A673 (cell line): ENCODE measurements around the gene FUNDC2. TPM values are rescaled to one million over a fixed set of nuclear protein-coding genes. Genes with fewer than 3 reads are reported as not detected.
A peak's percentile ranks its signal among the peaks of the same experiment; 100 is the strongest.

Experiments used
- BruUV-seq: library from RNA; stranded (reverse); fragments of 400-500 nt; replicated peaks from 2 replicates; lab custom pipeline; 2021; lab: Mats Ljungman, UMichigan
- CTCF ChIA-PET: fragments of 300-600 bp; sonication (Branson Sonifier 250); formaldehyde crosslinking; loops from one replicate; lab custom pipeline; 2022; ENCODE audit warnings: antibody characterized with exemption; lab: Charles Lee
- POLR2A ChIA-PET: fragments of 300-600 bp; sonication (Branson Sonifier 250); formaldehyde crosslinking; loops from one replicate; lab custom pipeline; 2022; ENCODE audit warnings: antibody characterized with exemption; ENCODE audit not compliant: low non-redundant PET; lab: Charles Lee
- DNase-seq: peaks from one replicate; pipeline ENCODE4 v3.0.0-alpha.2; 2015; ENCODE audit warnings: low spot score
- H3K27ac ChIP-seq: fragments of 200-600 bp; sonication (generic); 2 replicates; pipeline ENCODE4 v1.5.1; 2016; ENCODE audit warnings: mixed run types, low read depth, mild to moderate bottlenecking, mixed read lengths, antibody characterized with exemption, low read length; ENCODE audit not compliant: poor library complexity, severe bottlenecking
- H3K27me3 ChIP-seq: fragments of 200-600 bp; sonication (generic); replicated peaks from 2 replicates; pipeline ENCODE4 v1.6.1; 2017; ENCODE audit warnings: mixed run types, low read depth, mild to moderate bottlenecking, mixed read lengths, antibody characterized with exemption, low read length; ENCODE audit not compliant: insufficient read depth, poor library complexity
- H3K36me3 ChIP-seq: fragments of 200-600 bp; sonication (generic); 2 replicates; pipeline ENCODE4 v1.6.1; 2016; ENCODE audit warnings: mixed run types, mild to moderate bottlenecking, mixed read lengths, antibody characterized with exemption, low read length; ENCODE audit not compliant: insufficient read depth, poor library complexity, severe bottlenecking
- H3K4me1 ChIP-seq: fragments of 200-600 bp; sonication (generic); 2 replicates; pipeline ENCODE4 v1.6.1; 2017; ENCODE audit warnings: mixed run types, mild to moderate bottlenecking, mixed read lengths, antibody characterized with exemption, low read length; ENCODE audit not compliant: insufficient read depth, poor library complexity, severe bottlenecking
- H3K4me3 ChIP-seq: fragments of 200-600 bp; sonication (generic); 2 replicates; pipeline ENCODE4 v1.5.1; 2016; ENCODE audit warnings: low read depth, mixed run types, mild to moderate bottlenecking, mixed read lengths, low read length; ENCODE audit not compliant: poor library complexity, severe bottlenecking
- H3K9me3 ChIP-seq: fragments of 200-600 bp; sonication (generic); 2 replicates; pipeline ENCODE4 v1.6.1; 2016; ENCODE audit warnings: mixed run types, low read depth, mild to moderate bottlenecking, mixed read lengths, antibody characterized with exemption, low read length; ENCODE audit not compliant: poor library complexity, severe bottlenecking
- EZH2 ChIP-seq: fragments of 200-600 bp; sonication (generic); IDR thresholded peaks from 2 replicates; pipeline ENCODE4 v1.6.1; 2017; ENCODE audit warnings: borderline replicate concordance, low read depth, mild to moderate bottlenecking, mixed read lengths, antibody characterized with exemption, low read length; ENCODE audit not compliant: poor library complexity, severe bottlenecking
- intact Hi-C: fragments of 100-400 bp; cut with micrococcal nuclease; formaldehyde crosslinking; loops from one replicate; pipeline ENCODE4 v1.10.0; 2022; ENCODE audit not compliant: unreplicated experiment
- total RNA-seq: library from RNA; stranded (reverse); gene quantifications from 2 replicates; pipeline ENCODE4 v1.2.3, GENCODE V29; 2021
- TF ChIP-seq, protein P1 (sequence below): fragments of 300-800, 200-600 bp; sonication (generic); conservative IDR thresholded peaks from 2 replicates; pipeline ENCODE4 v1.5.1; 2017; ENCODE audit warnings: low read depth, mild to moderate bottlenecking, antibody characterized with exemption, low read length, moderate library complexity, mixed read lengths

The FUNDC2 gene
- total RNA-seq, 1 experiment from 2014 or later: 84.6 TPM

DNA sequence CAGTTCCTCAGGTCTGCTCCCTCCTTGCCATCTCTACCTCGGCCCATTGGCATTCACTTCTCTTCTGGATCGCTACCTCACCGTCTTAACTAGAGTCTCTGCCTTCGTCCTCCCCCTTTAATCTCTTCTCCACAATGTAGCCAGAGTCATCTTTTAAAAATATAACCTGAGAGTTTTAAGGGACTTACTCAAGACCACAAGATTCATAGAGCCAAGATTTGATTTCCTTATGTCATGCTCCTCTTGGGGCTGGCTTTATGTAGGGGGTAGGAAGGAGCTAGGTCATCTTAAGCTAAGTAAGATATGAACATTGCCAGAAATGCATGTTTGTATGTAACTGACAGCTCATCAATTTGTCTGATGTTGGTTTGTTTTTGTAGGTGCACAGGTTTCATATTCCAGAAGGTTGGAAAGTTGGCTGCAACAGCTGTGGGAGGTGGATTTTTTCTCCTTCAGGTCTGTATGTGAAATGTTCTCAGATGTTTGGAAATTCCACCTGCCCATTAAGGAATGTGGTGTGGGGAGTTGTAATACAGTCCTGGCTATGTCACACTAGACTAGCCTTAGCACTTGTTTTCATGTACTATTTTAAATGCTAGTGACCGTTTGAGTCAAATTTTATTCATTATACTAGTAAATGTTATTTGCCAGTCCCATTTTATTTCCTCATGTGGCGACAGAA, 19.6 kb downstream of the FUNDC2 start:
- BruUV-seq: no TSS peak
- TF ChIP-seq, protein P1, sequence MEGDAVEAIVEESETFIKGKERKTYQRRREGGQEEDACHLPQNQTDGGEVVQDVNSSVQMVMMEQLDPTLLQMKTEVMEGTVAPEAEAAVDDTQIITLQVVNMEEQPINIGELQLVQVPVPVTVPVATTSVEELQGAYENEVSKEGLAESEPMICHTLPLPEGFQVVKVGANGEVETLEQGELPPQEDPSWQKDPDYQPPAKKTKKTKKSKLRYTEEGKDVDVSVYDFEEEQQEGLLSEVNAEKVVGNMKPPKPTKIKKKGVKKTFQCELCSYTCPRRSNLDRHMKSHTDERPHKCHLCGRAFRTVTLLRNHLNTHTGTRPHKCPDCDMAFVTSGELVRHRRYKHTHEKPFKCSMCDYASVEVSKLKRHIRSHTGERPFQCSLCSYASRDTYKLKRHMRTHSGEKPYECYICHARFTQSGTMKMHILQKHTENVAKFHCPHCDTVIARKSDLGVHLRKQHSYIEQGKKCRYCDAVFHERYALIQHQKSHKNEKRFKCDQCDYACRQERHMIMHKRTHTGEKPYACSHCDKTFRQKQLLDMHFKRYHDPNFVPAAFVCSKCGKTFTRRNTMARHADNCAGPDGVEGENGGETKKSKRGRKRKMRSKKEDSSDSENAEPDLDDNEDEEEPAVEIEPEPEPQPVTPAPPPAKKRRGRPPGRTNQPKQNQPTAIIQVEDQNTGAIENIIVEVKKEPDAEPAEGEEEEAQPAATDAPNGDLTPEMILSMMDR: no peak
- Histone ChIP-seq H3K9me3 (no peaks in the 10 kb centered on the region), H3K27me3 (no peaks in the 10 kb centered on the region), H3K4me1 (no peaks in the 10 kb centered on the region), H3K36me3 (no peaks in the 10 kb centered on the region), H3K4me3 (no peak overlapping the region), H3K27ac (no peak overlapping the region)
- ChIA-PET POLR2A (no interaction called here), CTCF (no interaction called here)
- intact Hi-C loops: no loop called here
- no peak for DNase-seq

DNA sequence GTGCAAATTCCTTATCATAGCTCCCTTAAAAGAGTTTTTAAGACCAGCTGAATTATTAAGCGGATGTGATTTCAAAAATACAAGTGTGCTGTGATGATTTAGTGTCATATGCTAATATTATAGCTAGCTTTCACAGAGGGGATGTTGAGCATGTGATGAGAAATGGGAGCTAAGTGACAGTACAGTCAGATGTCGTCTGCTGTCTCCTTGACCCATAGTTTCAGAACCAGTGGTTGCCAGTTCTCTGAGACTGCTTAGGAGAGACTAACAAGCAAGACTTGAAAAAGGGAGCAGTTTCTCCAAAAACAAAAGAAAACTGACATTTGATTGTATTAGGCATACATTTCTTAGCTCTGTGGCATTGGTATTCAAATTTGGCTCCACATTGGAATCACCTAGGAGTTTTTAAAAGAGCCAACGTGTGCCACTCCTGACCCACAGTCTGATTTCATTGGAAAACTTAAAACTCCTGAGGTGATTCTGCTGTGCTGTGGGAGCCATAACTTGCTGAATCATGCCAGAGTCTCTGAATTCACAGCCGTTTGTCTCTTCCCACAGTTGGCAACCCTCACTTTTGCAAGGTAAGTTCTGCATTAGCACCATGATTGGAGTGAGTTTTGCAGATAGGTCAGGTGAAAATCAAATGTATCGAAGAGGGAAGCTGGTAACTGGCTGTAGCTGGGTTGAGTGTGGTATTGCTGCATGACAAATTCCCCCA, 20.3 kb downstream of the FUNDC2 start:
- H3K27me3 ChIP-seq: no peaks in the 10 kb centered on the region
- intact Hi-C loops: no loop called here
- no peak overlapping the region for H3K27ac ChIP-seq
- H3K36me3 ChIP-seq: no peaks in the 10 kb centered on the region
- no peaks in the 10 kb centered on the region for H3K9me3 ChIP-seq
- POLR2A ChIA-PET: no interaction called here
- no TSS peak for BruUV-seq
- TF ChIP-seq, protein P1: no peak
- no peak for TF ChIP-seq EZH2
- no peak for DNase-seq
- no peaks in the 10 kb centered on the region for H3K4me1 ChIP-seq
- CTCF ChIA-PET: no interaction called here
- H3K4me3 ChIP-seq: no peak overlapping the region

DNA sequence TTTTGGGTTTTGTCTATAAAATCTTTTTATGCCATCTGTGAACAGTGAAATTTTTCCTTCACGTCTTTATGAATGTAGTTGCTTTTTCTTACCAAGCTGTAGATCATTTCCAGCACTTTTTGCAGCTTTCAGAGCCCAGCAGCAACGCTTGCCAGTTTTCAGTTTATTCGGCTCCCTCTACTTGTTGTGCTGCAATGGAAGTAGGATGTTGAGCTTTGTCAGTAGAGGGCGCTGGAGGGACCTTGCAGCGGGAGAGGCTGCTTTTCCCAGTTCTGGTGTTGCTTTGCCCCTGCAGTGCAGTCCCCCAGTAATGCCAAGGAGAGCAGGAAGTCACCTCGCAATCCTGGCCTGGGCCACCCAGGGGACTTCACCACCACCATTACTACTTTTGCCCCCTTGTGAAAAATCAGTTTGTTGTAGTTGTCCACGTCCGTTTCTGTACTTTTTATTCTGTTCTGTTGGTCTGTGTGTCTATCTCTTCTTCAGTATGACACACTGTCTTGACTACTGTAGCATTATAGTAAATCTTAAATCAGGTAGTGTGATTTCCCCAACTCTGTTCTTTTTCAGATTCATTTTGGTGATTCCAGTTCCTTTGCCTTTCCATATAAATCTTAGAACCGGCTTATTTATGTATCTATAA, 22.5 kb downstream of the FUNDC2 start:
- intact Hi-C loops: no loop called here
- no peaks in the 10 kb centered on the region for H3K27me3 ChIP-seq
- TF ChIP-seq, protein P1: peak; percentile 79
- no peak for TF ChIP-seq EZH2
- H3K9me3 ChIP-seq: no peaks in the 10 kb centered on the region
- no peak overlapping the region for H3K4me3 ChIP-seq
- no peaks in the 10 kb centered on the region for H3K4me1 ChIP-seq
- POLR2A ChIA-PET: no interaction called here
- no TSS peak for BruUV-seq
- DNase-seq: peak; percentile 70
- CTCF ChIA-PET: interaction anchor here (1.0 kb wide), 2 partner anchors 12 to 131 kb away, joined by 3 to 4 read pairs; no protein-coding TSS in a partner anchor
- no peaks in the 10 kb centered on the region for H3K36me3 ChIP-seq
- H3K27ac ChIP-seq: no peak overlapping the region
